ENCODE data around the gene SELENOF. TPM values are rescaled to one million over a fixed set of nuclear protein-coding genes. Genes with fewer than 3 reads are reported as not detected.
"Not testable (repeated sequence)": the region's sequence is repeated elsewhere in the genome, so short reads cannot be mapped to it uniquely, and the experiment has no call there.

SELENOF gene
- total RNA-seq, 2 experiments from 2014 or later: 140 to 141 TPM

GRCh38 chr1:86828024-86828423 is 85.9 kb downstream of the SELENOF start:
- Mint-ChIP-seq H3K36me3 (ENCODE audit: low read depth) (no peaks in the 10 kb centered on the region), H3K9me3 (ENCODE audit: low read depth) (no peaks in the 10 kb centered on the region), H3K4me1 (no peaks in the 10 kb centered on the region), H3K27me3 (peaks cover 5% of the 10 kb centered on the region), H3K27ac (no peak overlapping the region), H3K4me3 (no peak overlapping the region)
- CTCF ChIA-PET: interaction anchor here (0.6 to 4.0 kb wide), 2 partner anchors 256 to 616 kb away, joined by 3 to 21 read pairs; no protein-coding TSS in a partner anchor
- intact Hi-C loops (cut with DNase I, micrococcal nuclease): no loop called here
- POLR2A ChIA-PET: no interaction called here
- no peak for ATAC-seq
- DNase-seq: no peak

GRCh38 chr1:86826856-86827255 is 87.1 kb downstream of the SELENOF start:
- Mint-ChIP-seq H3K27ac (no peak overlapping the region), H3K27me3 (peaks cover 8% of the 10 kb centered on the region), H3K36me3 (ENCODE audit: low read depth) (no peaks in the 10 kb centered on the region), H3K9me3 (ENCODE audit: low read depth) (no peaks in the 10 kb centered on the region), H3K4me1 (no peaks in the 10 kb centered on the region), H3K4me3 (no peak overlapping the region)
- POLR2A ChIA-PET: no interaction called here
- intact Hi-C loops (cut with DNase I, micrococcal nuclease): no loop called here
- DNase-seq (no peak), ATAC-seq (no peak)
- CTCF ChIA-PET: interaction anchor here (4.0 kb wide), 1 partner anchor 257 kb away, joined by 21 read pairs; no protein-coding TSS in a partner anchor

- no peak for ATAC-seq
- ChIA-PET CTCF (interaction anchor here (1.1 to 4.0 kb wide), 2 partner anchors 9 to 259 kb away, joined by 3 to 21 read pairs; no protein-coding TSS in a partner anchor), POLR2A (no interaction called here)
- DNase-seq: no peak
- Mint-ChIP-seq H3K36me3 (ENCODE audit: low read depth) (no peaks in the 10 kb centered on the region), H3K27me3 (peaks cover 12% of the 10 kb centered on the region), H3K27ac (no peak overlapping the region), H3K4me3 (no peak overlapping the region), H3K4me1 (no peaks in the 10 kb centered on the region), H3K9me3 (ENCODE audit: low read depth) (no peaks in the 10 kb centered on the region)
- intact Hi-C loops (cut with DNase I, micrococcal nuclease): no loop called here
These were observed 88.6 kb downstream of the SELENOF start for GRCh38 chr1:86825319-86825718.

DNA sequence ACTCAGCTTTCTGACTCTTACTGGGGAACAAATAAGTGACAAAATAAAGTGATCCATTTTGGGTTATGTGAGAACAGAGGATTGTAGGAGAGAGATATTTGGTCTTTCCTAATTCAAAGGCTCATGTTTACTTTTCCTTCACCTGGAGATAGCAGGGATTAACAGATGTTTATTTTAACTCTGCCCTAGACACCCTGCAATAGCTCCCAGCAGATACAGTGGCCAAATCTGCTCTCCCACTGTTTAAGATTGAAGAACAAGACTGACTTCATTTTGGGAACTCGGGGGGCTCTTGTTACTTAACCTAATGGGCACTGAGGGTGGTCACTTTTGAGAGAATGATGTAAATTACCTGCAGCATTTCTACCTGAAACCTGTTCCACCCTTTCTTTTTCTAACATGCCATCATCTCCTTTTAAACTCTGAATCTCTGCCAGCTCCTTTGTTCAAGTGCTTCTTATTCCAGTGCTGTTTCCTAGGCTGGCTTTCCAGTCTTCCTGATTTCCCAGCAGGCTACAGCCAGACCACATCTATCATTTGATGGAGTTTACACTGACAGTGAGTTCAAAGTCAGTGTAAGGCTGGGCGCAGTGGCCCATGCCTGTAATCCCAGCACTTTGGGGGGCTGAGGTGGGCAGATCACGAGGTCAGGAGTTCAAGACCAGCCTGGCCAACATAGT is 90.0 kb downstream of the SELENOF start:
- Mint-ChIP-seq H3K9me3 (ENCODE audit: low read depth) (no peaks in the 10 kb centered on the region), H3K27ac (no peak overlapping the region), H3K4me1 (no peaks in the 10 kb centered on the region), H3K27me3 (peaks cover 14% of the 10 kb centered on the region), H3K36me3 (ENCODE audit: low read depth) (no peaks in the 10 kb centered on the region), H3K4me3 (no peak overlapping the region)
- no peak for DNase-seq
- POLR2A ChIA-PET: no interaction called here
- CTCF ChIA-PET: interaction anchor here (1.1 to 4.0 kb wide), 2 partner anchors 10 to 260 kb away, joined by 3 to 21 read pairs; no protein-coding TSS in a partner anchor
- no peak for ATAC-seq
- intact Hi-C loops (cut with DNase I, micrococcal nuclease): no loop called here

GRCh38 chr1:86823386-86823785 is 90.5 kb downstream of the SELENOF start:
- no peak for ATAC-seq
- H3K27me3 Mint-ChIP-seq: peaks cover 14% of the 10 kb centered on the region
- CTCF ChIA-PET: no interaction called here
- no peak for DNase-seq
- H3K4me3 Mint-ChIP-seq: no peak overlapping the region
- no peak overlapping the region for H3K27ac Mint-ChIP-seq
- no peaks in the 10 kb centered on the region for H3K36me3 Mint-ChIP-seq (ENCODE audit: low read depth)
- intact Hi-C loops (cut with DNase I, micrococcal nuclease): no loop called here
- no peaks in the 10 kb centered on the region for H3K4me1 Mint-ChIP-seq
- H3K9me3 Mint-ChIP-seq (ENCODE audit: low read depth): no peaks in the 10 kb centered on the region
- POLR2A ChIA-PET: no interaction called here

DNA sequence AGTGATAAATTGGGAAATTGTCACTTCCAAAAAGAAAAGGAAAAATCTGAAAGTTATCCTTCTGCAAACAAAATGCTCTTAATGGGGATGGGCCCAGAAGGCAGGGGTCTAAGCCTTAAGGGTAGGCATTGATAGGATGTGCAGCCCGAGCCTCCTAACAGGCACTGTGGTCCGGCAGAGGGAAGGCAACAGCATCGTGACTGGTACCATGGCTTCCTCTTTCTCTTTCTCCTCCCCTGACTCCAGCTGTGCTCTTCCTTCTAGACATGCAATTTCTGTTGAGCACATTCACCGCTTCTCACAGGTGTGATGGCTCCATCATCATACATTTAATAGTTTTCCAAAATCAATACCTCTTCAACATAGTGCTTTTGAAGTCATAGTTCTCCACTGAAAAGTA is 91.5 kb downstream of the SELENOF start:
- POLR2A ChIA-PET: no interaction called here
- ATAC-seq (no peak), DNase-seq (no peak)
- H3K27ac Mint-ChIP-seq: no peak overlapping the region
- no peaks in the 10 kb centered on the region for H3K36me3 Mint-ChIP-seq (ENCODE audit: low read depth)
- H3K4me3 Mint-ChIP-seq: no peak overlapping the region
- H3K4me1 Mint-ChIP-seq: no peaks in the 10 kb centered on the region
- no peaks in the 10 kb centered on the region for H3K9me3 Mint-ChIP-seq (ENCODE audit: low read depth)
- H3K27me3 Mint-ChIP-seq: peaks cover 16% of the 10 kb centered on the region
- CTCF ChIA-PET: no interaction called here
- intact Hi-C loops (cut with DNase I, micrococcal nuclease): no loop called here

DNA sequence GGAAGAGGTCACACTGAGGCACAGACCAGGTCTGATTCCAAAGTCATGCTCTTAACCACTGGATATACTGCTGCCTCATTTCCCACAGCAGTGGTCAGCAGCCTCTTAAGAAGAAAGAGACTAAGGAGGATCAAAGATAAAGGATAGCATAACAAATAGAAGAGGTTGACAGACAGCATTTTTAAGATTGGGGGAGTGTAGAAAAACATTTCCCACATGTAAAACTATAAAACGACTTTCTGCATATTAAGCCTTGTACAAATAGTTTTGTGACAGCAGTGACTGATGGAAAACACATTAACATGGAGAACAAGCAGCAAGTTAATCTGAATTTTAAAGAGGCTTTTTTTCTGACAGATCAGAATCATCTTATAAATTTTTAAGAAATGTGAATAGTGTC is 92.0 kb downstream of the SELENOF start:
- CTCF ChIA-PET: interaction anchor here (0.6 kb wide), 1 partner anchor 163 kb away, joined by 3 read pairs; no protein-coding TSS in a partner anchor

DNA sequence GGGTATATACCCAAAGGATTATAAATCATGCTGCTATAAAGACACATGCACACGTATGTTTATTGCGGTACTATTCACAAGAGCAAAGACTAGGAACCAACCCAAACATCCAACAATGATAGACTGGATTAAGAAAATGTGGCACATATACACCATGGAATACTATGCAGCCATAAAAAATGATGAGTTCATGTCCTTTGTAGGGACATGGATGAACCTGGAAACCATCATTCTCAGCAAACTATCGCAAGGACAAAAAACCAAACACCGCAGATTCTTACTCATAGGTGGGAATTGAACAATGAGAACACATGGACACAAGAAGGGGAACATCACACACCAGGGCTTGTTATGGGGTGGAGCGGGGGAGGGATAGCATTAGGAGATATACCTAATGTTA is 94.0 kb downstream of the SELENOF start:
- CTCF ChIA-PET, POLR2A ChIA-PET: not testable (repeated sequence)
- H3K27me3 Mint-ChIP-seq: peaks cover 16% of the 10 kb centered on the region

More for the DNA sequence above, 92.0 kb downstream of the SELENOF start:
- peaks cover 16% of the 10 kb centered on the region for H3K27me3 Mint-ChIP-seq
- H3K9me3 Mint-ChIP-seq (ENCODE audit: low read depth): no peaks in the 10 kb centered on the region
- ATAC-seq (no peak), DNase-seq (no peak)
- no peaks in the 10 kb centered on the region for H3K36me3 Mint-ChIP-seq (ENCODE audit: low read depth)
- intact Hi-C loops (cut with DNase I, micrococcal nuclease): no loop called here
- H3K4me1 Mint-ChIP-seq: no peaks in the 10 kb centered on the region
- H3K4me3 Mint-ChIP-seq: no peak overlapping the region
- POLR2A ChIA-PET: no interaction called here
- no peak overlapping the region for H3K27ac Mint-ChIP-seq

DNA sequence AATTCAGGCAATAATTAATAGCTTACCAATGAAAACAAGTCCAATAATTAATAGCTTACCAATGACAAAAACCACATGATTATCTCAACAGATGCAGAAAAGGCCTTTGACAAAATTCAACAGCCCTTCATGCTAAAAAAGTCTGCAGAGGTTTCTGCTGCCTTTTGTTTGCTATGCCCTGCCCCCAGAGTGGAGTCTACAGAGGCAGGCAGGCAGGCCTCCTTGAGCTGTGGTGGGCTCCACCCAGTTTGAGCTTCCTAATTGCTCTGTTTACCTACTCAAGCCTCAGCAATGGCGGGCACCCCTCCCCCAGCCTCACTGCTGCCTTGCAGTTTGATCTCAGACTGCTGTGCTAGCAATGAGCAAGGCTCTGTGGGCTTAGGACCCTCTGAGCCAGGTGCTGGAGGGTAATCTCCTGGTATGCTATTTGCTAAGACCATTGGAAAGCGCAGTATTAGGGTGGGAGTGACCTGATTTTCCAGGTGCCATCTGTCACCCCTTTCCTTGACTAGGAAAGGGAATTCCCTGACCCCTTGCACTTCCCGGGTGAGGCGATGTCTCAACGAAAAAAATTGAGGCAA is 96.6 kb downstream of the SELENOF start:
- CTCF ChIA-PET; DNase-seq; H3K9me3 Mint-ChIP-seq (ENCODE audit: low read depth); H3K4me1 Mint-ChIP-seq; H3K27ac Mint-ChIP-seq; intact Hi-C loops (cut with DNase I, micrococcal nuclease); POLR2A ChIA-PET; H3K36me3 Mint-ChIP-seq (ENCODE audit: low read depth); ATAC-seq; H3K4me3 Mint-ChIP-seq: not testable (repeated sequence)
- H3K27me3 Mint-ChIP-seq: peaks cover 11% of the 10 kb centered on the region

More for the DNA sequence above, 94.0 kb downstream of the SELENOF start:
- H3K9me3 Mint-ChIP-seq (ENCODE audit: low read depth); H3K36me3 Mint-ChIP-seq (ENCODE audit: low read depth); ATAC-seq; intact Hi-C loops (cut with DNase I, micrococcal nuclease); DNase-seq; H3K4me1 Mint-ChIP-seq; H3K27ac Mint-ChIP-seq; H3K4me3 Mint-ChIP-seq: not testable (repeated sequence)

GRCh38 chr1:86814118-86814517 is 99.8 kb downstream of the SELENOF start:
- intact Hi-C loops (cut with DNase I, micrococcal nuclease); DNase-seq; POLR2A ChIA-PET; ATAC-seq; CTCF ChIA-PET; H3K27me3 Mint-ChIP-seq; H3K4me3 Mint-ChIP-seq; H3K36me3 Mint-ChIP-seq (ENCODE audit: low read depth); H3K27ac Mint-ChIP-seq; H3K4me1 Mint-ChIP-seq; H3K9me3 Mint-ChIP-seq (ENCODE audit: low read depth): not testable (repeated sequence)
